ENCODE data around the gene SCMH1.

Gene SCMH1

DNA sequence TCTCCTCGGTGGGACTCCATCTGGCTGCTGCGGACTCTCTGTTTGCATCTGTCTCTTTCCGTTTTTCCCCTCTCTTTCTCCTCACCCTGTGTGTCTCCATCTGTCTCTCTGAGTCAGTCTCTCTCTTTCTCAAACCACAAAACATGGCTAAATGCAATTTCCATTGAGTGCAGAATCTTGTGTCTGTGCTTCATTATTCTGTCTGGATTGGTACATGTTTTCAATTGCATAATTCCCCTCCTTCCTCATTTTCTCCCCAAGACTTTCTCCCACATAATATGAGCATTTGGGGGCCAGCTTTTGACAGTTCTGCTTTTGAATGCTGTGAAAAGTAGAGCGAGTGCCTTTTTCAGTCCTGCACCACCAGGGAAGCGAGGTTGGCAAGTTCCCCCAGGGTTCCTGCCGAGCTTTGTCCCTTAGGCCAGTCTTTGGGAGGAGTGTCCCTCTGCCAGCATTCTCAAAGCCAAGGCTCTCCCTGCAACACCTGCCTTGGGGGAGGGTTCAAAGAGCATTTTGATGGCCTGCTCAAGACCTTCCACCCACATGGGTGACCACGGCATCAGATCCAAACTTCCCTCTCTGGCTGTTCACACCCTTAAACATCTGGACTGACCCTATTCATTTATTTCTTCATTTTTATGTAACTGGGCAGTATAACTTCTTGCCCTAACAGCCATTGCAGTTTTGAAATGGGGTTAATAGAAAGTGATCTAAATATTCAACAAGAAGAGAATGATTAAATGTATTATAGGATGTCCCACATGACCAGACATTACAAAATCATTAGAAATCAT is 32.8 kb upstream of the SCMH1 start:
- TF ChIP-seq CTCF (conservative IDR thresholded peaks at IDR 0.05; ENCODE audit: low read length) = no peak
- peak; percentile 56 for DNase-seq (ENCODE audit: low read depth)
- no peak overlapping the region for H3K4me3 ChIP-seq (ENCODE audit: low read length)

GRCh38 chr1:41272601-41273000 is 30.5 kb upstream of the SCMH1 start:
- DNase-seq (ENCODE audit: low read depth) = no peak
- TF ChIP-seq CTCF (conservative IDR thresholded peaks at IDR 0.05; ENCODE audit: low read length) = no peak
- no peak overlapping the region for H3K4me3 ChIP-seq (ENCODE audit: low read length)

- DNase-seq (ENCODE audit: low read depth) = peak; percentile 74
- no peak overlapping the region for H3K4me3 ChIP-seq (ENCODE audit: low read length)
- TF ChIP-seq CTCF (conservative IDR thresholded peaks at IDR 0.05; ENCODE audit: low read length) = peak; percentile 96
Observed at GRCh38 chr1:41268154-41268770, 26.2 kb upstream of the SCMH1 start.

DNA sequence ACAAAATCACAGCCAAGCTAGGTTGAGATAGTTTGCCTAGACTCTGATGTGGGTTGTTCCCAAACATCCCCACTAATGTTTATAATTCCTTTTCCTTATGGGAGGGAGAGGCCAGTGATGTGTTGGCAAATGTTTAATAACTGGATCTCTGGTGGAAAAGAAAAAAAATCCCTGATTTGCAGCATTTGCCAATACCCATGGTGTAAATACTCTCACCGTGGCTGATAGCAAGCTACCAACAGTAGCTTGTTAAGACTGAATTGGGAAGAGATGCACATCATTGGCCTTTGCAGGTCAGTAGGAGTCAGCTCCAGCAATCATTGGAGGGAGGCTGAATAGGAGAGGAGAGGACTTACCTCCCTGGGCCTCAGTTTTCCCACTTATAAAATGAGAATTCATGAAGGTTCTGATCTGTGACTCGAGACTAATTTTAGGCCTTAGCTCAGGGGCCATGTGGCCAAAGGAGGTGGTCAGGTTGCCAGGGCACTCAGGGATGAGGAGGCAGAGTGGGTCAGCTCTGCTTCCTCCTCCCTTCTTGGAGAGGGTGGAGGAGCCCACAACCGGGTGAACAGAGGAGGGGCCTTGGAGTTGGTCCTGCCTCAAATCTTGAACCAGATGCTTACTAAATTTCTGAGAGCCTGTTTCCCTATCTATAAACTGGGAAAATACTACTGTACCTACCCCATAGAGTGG is 20.0 kb upstream of the SCMH1 start:
- DNase-seq (ENCODE audit: low read depth) = no peak
- no peak for TF ChIP-seq CTCF (conservative IDR thresholded peaks at IDR 0.05; ENCODE audit: low read length)
- no peak overlapping the region for H3K4me3 ChIP-seq (ENCODE audit: low read length)

DNA sequence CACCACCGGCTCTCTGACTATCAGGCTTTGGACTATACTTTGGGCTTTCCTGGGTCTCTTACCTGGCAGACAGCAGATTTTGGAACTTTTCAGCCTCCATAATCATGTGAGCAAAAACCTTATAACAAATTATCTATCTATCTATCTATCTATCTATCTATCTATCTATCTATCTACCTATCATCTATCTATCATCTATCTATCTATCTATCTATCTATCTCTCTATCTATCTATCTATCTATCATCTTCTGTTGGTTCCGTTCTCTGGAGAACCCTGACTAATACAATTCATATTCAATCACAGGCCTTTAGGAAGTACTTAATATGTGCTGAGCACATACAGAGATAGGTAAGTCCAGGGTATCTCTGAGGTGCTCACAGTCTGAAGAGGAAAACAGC is 18.7 kb upstream of the SCMH1 start:
- TF ChIP-seq CTCF (conservative IDR thresholded peaks at IDR 0.05; ENCODE audit: low read length) = no peak
- DNase-seq (ENCODE audit: low read depth) = no peak
- H3K4me3 ChIP-seq (ENCODE audit: low read length) = no peak overlapping the region

- no peak for DNase-seq (ENCODE audit: low read depth)
- no peak for TF ChIP-seq CTCF (conservative IDR thresholded peaks at IDR 0.05; ENCODE audit: low read length)
- no peak overlapping the region for H3K4me3 ChIP-seq (ENCODE audit: low read length)
Observed at GRCh38 chr1:41259221-41259620, 17.1 kb upstream of the SCMH1 start.

Data from AG10803 (cell line).